Spinal cord (tissue), 10 donors: ENCODE data around the gene DPP9. TPM values are rescaled to one million over a fixed set of nuclear protein-coding genes. Genes with fewer than 3 reads are reported as not detected.

Experiments used
- DNase-seq, 6 donors: peaks; one replicate each; pipeline versions ENCODE4 v3.0.0 to v3.0.0-alpha.2; 2013 to 2015; ENCODE audit warnings: low spot score in 6 of 6, low read depth in 4 of 6
- H3K27ac ChIP-seq: one replicate; pipeline ENCODE4 v1.5.1; 2013; ENCODE audit warnings: low read depth, low read length, control low read depth
- H3K27me3 ChIP-seq: one replicate; pipeline ENCODE4 v1.6.1; 2013; ENCODE audit warnings: low read length; ENCODE audit not compliant: control insufficient read depth, insufficient read depth
- H3K36me3 ChIP-seq: one replicate; pipeline ENCODE4 v1.6.1; 2013; ENCODE audit warnings: low read length; ENCODE audit not compliant: control insufficient read depth, insufficient read depth
- H3K4me1 ChIP-seq: one replicate; pipeline ENCODE4 v1.6.1; 2013; ENCODE audit warnings: low read length; ENCODE audit not compliant: control insufficient read depth, insufficient read depth
- H3K4me3 ChIP-seq: one replicate; pipeline ENCODE4 v1.5.1; 2013; ENCODE audit warnings: low read depth, low read length, control low read depth
- H3K9me3 ChIP-seq: one replicate; pipeline ENCODE4 v1.6.1; 2013; ENCODE audit warnings: low read length; ENCODE audit not compliant: control insufficient read depth, insufficient read depth
- whole genome bisulfite sequencing: methylation state at CpG from one replicate; pipeline ENCODE4 v1.1.5; 2013; ENCODE audit warnings: missing lambda C conversion rate; ENCODE audit not compliant: insufficient coverage; 5-methylcytosine and 5-hydroxymethylcytosine counted together
- polyA plus RNA-seq, 2 donors: library from polyadenylated mRNA; unstranded; fragments of 120-200 nt; gene quantifications; one replicate each; pipeline ENCODE4 v1.2.1, GENCODE V29; 2013; ENCODE audit not compliant: insufficient read length in 2 of 2
- total RNA-seq, 2 donors: library from RNA; depleted of rRNA in 1 of 2; stranded (reverse); fragments of 120-200 nt in 1 of 2; fragments of >200 nt in 1 of 2; gene quantifications; one replicate each; pipeline versions ENCODE4 v1.2.3 to v1.2.4, GENCODE V29; 2013 to 2014
- donor health status: healthy.

Gene DPP9
- total and polyA plus RNA-seq, 4 donors = 9.6 to 30.3 (median 17.4) TPM

DNA sequence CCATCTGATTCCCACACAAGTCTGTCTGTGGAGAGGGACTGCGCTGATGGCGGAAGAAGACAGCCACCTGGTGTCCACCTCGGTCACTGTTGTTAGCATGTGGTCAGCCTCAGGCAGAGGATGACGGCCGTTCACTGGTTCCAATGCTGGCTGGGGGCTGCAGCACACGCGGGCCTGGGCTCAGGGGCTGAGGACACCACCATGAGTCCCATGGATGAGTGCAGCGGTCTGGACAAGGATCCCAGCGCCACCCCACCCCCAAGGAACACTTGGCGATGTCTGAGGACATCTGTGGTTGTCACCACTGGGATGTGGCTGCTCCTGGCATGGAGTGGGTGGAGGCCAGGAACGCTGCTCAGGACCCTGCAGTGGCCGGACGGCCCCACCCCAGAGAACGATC, 10.9 kb downstream of the DPP9 start:
- no peak overlapping the region for H3K27ac ChIP-seq
- no peaks in the 10 kb centered on the region for H3K4me1 ChIP-seq
- no peak overlapping the region for H3K4me3 ChIP-seq
- no peaks in the 10 kb centered on the region for H3K9me3 ChIP-seq
- H3K27me3 ChIP-seq = no peaks in the 10 kb centered on the region
- H3K36me3 ChIP-seq = peaks cover 93% of the 10 kb centered on the region
- DNase-seq = no peak
- 93% methylated on average over 14 of the region's 14 CpGs for WGBS

- DNase-seq = no peak
- H3K36me3 ChIP-seq = peaks cover 85% of the 10 kb centered on the region
Observed at GRCh38 chr19:4711211-4711610, 12.4 kb downstream of the DPP9 start.

GRCh38 chr19:4710281-4710600, 13.4 kb downstream of the DPP9 start:
- peaks cover 84% of the 10 kb centered on the region for H3K36me3 ChIP-seq
- H3K4me1 ChIP-seq = no peaks in the 10 kb centered on the region
- no peaks in the 10 kb centered on the region for H3K9me3 ChIP-seq
- no peaks in the 10 kb centered on the region for H3K27me3 ChIP-seq
- 90% methylated on average over 16 of the region's 16 CpGs for WGBS
- H3K27ac ChIP-seq = no peak overlapping the region
- no peak for DNase-seq
- no peak overlapping the region for H3K4me3 ChIP-seq

More at GRCh38 chr19:4711211-4711610, 12.4 kb downstream of the DPP9 start:
- H3K27me3 ChIP-seq = no peaks in the 10 kb centered on the region
- no peaks in the 10 kb centered on the region for H3K9me3 ChIP-seq
- 96% methylated on average over 5 of the region's 8 CpGs for WGBS
- no peaks in the 10 kb centered on the region for H3K4me1 ChIP-seq
- no peak overlapping the region for H3K4me3 ChIP-seq
- H3K27ac ChIP-seq = no peak overlapping the region

- no peaks in the 10 kb centered on the region for H3K4me1 ChIP-seq
- DNase-seq = no peak
- 96% methylated on average over 17 of the region's 20 CpGs for WGBS
- H3K27me3 ChIP-seq = no peaks in the 10 kb centered on the region
- H3K27ac ChIP-seq = no peak overlapping the region
- no peaks in the 10 kb centered on the region for H3K9me3 ChIP-seq
- no peak overlapping the region for H3K4me3 ChIP-seq
- peaks cover 79% of the 10 kb centered on the region for H3K36me3 ChIP-seq
Observed at GRCh38 chr19:4709440-4710280, 14.0 kb downstream of the DPP9 start.

GRCh38 chr19:4707956-4708650, 15.5 kb downstream of the DPP9 start:
- WGBS = 97% methylated on average over 5 of the region's 10 CpGs
- Histone ChIP-seq H3K27me3 (no peaks in the 10 kb centered on the region), H3K9me3 (no peaks in the 10 kb centered on the region), H3K4me3 (no peak overlapping the region), H3K27ac (no peak overlapping the region), H3K36me3 (peaks cover 79% of the 10 kb centered on the region), H3K4me1 (no peaks in the 10 kb centered on the region)
- no peak for DNase-seq

DNA sequence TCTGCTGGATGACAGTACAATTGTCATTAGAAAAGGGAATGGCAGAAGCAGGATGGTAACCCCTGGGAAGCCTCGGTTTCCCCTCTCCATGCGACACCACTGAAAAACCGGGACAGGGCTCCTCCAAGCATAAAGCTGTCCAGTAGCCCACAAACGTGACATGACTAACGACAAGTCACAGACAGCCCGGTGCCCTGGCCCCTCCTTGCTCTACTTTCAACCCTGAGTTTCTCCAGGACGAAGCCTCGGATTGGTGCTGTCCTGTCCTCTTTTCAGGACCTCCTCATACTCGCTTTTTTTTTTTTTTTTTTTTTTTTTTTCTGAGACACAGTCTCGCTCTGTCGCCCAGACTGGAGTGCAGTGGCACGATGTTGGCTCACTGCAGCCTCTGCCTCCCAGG, 16.3 kb downstream of the DPP9 start:
- Histone ChIP-seq H3K4me3 (no peak overlapping the region), H3K36me3 (peaks cover 79% of the 10 kb centered on the region), H3K9me3 (no peaks in the 10 kb centered on the region), H3K27me3 (no peaks in the 10 kb centered on the region), H3K27ac (no peak overlapping the region), H3K4me1 (no peaks in the 10 kb centered on the region)
- no peak for DNase-seq
- 81% methylated on average over 8 of the region's 12 CpGs for WGBS

DNA sequence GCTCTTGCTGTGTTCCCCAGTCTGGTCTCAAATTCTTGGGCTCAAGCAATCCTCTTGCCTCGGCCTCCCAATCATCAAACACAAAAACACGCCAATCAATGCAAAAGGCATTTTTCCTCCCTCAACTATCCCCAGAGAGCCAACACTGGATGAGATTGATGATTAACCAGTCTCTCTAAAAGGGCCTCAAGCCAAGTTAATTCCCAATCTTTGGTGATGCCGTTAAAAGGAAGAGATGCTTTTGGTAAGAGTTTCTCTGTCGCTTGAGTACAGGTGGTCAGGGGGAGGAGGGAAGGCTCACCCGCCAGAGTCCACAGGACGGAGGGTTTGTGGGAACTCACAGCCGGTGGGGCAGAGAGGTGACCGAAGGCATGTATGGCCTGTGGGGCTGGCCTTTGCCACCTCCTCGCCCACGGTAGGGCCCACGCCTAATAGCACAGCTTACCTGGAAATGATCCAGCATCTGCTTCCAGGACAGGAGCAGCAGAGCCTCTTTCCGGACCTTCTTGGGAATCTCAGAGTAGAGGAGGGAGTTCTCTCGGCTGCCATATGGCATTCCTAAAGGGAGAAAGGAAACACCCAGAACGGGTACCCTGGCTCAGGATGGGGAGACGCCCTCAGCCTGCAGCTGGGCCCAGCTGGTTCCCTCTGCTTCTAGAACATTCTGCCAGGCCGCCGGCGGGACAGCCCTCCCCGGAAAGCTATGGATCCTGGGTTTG, 18.1 kb downstream of the DPP9 start:
- Histone ChIP-seq H3K9me3 (no peaks in the 10 kb centered on the region), H3K4me3 (no peak overlapping the region), H3K4me1 (no peaks in the 10 kb centered on the region), H3K27me3 (no peaks in the 10 kb centered on the region), H3K27ac (no peak overlapping the region), H3K36me3 (peaks cover 81% of the 10 kb centered on the region)
- no peak for DNase-seq
- 75% methylated on average over 16 of the region's 19 CpGs for WGBS

DNA sequence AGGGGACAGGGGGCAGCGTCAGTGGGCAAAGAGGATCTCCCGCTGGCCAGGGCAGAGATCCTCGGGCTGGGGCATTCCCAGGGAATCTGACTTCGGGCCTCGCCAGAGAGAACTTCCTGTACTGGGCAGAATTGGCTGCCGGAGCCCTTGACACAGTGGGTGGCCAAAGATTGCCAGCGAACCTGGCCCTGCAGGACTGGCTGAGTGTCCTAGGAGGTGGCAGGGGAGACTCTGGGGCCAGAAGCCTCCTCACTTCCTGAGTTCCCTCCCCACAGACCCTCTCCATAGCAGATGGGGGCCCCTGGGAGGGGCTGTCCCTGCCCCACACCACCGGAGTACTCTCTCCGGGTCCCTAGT, 19.3 kb downstream of the DPP9 start:
- H3K36me3 ChIP-seq = peaks cover 82% of the 10 kb centered on the region
- no peaks in the 10 kb centered on the region for H3K9me3 ChIP-seq
- no peaks in the 10 kb centered on the region for H3K27me3 ChIP-seq
- no peak overlapping the region for H3K4me3 ChIP-seq
- H3K4me1 ChIP-seq = no peaks in the 10 kb centered on the region
- no peak for DNase-seq
- no peak overlapping the region for H3K27ac ChIP-seq
- WGBS = 94% methylated on average over 9 of the region's 9 CpGs

DNA sequence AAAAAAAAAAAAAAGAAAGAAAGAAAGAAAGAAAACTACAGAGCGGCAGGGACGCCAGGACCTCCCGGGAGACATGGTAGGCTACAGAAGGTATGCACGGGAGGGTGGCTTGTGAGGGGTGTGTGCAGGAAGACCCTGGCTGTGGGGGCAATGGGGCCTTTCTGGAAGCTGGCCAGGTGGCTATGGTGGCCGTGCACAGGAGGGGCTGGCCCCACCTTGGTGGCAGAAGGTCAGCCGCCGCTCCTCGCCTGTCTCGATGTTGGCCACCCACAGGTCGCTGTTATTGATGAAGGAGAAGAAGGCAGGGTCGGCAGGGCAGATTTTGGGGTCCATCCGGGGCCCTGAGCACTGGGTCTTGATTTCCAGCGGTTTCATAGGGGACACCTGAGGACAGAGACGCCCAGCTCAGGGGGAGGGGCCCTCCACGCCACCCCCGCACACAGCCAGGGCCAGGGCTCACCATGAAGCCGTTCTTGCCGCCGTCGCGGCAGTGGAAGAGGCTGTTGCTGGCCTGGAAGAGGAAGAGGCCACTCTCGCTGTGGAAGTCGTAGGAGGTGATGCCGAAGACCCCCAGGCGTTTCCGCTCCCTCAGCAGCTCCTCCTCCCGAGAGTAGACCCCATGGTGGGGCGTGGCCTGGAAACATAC, 19.8 kb downstream of the DPP9 start:
- Histone ChIP-seq H3K4me3 (no peak overlapping the region), H3K27me3 (no peaks in the 10 kb centered on the region), H3K4me1 (no peaks in the 10 kb centered on the region), H3K9me3 (no peaks in the 10 kb centered on the region), H3K27ac (no peak overlapping the region), H3K36me3 (peaks cover 82% of the 10 kb centered on the region)
- 96% methylated on average over 28 of the region's 28 CpGs for WGBS
- DNase-seq = no peak
